NCI-H2227 (cell line): ENCODE measurements around the gene ARHGAP5.

Source experiments
- DNase-seq: peaks from one replicate; lab custom pipeline; 2025; ENCODE audit not compliant: unreplicated experiment; lab: John Stamatoyannopoulos, UW

The ARHGAP5 gene

GRCh38 chr14:32183151-32184058, 106.3 kb downstream of the ARHGAP5 start:
- no peak for DNase-seq

GRCh38 chr14:32185097-32185496, 108.0 kb downstream of the ARHGAP5 start:
- no peak for DNase-seq

- DNase-seq, result no peak
These were observed 109.1 kb downstream of the ARHGAP5 start for GRCh38 chr14:32186248-32186647.

GRCh38 chr14:32189811-32190210, 112.7 kb downstream of the ARHGAP5 start:
- DNase-seq, result no peak

GRCh38 chr14:32190673-32191072, 113.6 kb downstream of the ARHGAP5 start:
- no peak for DNase-seq

GRCh38 chr14:32192712-32193373, 115.7 kb downstream of the ARHGAP5 start:
- no peak for DNase-seq

DNA sequence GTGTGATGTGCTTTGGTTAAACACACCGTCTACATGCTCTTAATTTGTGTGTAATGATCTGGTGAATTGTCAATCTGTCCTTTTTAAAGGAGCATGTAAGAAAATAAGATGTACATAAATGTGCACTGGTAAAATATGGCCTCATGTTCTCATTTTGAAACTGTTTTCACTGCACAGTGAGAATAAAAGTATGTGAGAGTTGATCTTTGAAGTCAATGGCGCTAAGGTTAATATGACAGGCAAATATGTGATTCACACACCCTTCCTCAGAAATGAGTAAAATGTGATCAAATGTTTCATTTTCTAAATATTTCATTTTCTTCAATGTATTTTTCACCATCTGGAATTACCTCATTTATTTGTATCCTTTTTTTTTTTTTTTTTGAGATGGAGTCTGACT, 116.4 kb downstream of the ARHGAP5 start:
- DNase-seq, result no peak

DNA sequence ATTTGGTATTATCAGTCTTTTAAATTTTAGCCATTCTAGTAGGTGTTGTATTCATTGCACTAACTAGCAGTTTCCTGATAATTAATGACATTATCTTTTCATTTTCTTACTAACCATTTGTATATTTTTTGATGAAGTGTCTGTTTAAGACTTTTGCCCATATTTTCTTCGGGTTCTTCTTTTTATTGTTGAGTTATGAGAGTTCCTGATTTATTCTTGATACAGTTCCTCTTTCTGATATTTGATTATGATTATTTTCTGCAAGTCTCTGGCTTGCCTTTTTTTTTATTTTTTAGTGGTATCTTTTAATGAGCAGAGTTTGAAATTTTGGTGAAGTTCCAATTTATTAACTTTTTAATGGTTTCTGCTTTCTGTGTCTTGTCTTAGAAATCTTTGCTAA, 118.5 kb downstream of the ARHGAP5 start:
- no peak for DNase-seq

GRCh38 chr14:32197919-32198318, 120.8 kb downstream of the ARHGAP5 start:
- DNase-seq, result no peak

DNA sequence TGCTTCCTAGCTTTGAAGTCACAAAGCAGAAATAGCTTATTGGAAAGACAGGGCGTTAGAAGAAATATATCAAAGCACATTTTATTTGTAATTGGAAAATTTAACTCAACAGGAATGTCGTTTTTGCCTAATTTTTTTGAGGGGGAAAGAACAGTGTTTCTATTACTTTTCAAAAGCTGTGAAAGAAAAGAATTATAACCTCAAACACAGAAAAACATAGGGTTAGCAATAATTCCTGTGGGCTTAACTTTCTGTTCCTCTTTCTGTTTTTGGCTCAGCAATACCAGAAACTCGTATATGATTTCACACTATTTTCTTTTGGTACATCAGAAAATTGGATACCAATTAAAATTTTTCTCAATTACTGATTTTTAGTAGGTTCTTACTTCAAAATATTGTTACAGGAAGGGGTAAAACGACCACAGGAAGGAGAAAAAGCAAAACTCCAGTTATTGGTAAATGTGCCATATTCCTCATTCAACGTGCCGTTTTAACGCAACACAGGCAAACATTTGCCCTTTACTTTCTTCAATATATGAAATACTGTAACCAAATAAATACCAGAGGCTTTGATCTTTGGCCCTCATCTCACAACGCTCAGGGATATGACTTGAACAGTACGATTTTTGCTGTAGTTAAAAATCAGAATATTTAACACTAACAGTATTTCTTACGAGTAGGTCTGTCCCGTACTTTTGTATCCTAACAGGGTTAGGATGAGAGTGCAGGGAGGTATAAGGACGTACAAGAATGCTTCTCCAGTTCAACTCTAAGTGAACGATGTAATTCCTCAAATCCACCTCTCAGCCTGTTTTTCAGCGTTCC, 123.5 kb downstream of the ARHGAP5 start:
- DNase-seq, result no peak

GRCh38 chr14:32201193-32201815, 124.2 kb downstream of the ARHGAP5 start:
- peak; percentile 94 for DNase-seq

- peak; percentile 79 for DNase-seq
These were observed 124.8 kb downstream of the ARHGAP5 start, which contains the start of gene RNU6-7 for GRCh38 chr14:32201816-32202490. Gene RNU6-7, plus strand, starts transcription at chr14:32202045.

- DNase-seq, result no peak
These were observed 125.4 kb downstream of the ARHGAP5 start for GRCh38 chr14:32202491-32202997.

DNA sequence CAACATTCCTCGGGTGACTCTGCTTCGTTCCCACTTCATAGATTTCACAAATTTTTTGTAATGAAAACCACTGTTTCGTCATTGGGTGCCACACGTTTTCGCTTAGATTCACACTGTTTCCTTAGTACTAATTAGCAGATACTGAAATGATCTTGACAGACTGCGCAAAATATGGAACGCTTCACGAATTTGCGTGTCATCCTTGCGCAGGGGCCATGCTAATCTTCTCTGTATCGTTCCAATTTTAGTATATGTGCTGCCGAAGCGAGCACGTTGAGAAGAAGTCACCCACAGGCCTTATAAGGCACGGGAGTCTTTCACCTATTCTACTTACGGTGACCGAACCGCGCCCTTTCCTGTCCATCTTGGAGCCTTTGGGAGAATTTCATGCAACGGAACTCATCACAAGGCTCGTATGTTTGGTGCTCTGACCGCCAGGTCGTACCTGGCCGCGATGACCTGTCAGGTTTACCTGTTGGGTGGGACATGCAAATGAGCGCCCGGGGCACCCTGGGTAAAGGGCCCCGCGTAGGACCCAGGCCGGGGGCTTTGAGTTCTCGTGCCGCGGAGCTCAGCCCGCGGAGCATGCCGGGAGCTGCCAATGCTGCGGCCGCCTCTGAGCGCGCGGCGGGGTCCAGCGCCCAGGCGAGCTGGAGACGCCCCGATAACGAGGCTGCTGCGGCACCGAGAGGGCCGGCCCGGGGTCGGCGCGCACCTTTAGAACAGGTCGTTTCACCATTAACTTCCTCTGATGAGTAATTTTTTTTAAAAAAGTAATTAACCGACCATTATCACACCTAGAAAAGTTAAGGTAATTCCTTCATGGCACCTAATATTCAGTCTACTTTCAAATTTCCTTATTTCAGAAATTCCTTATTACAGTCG, 126.1 kb downstream of the ARHGAP5 start, which contains the start of gene RNU6-8:
TSS of gene RNU6-8 (minus strand) at position 272 of the 885 bp plus-strand sequence.
- DNase-seq, result peak; percentile 95

DNA sequence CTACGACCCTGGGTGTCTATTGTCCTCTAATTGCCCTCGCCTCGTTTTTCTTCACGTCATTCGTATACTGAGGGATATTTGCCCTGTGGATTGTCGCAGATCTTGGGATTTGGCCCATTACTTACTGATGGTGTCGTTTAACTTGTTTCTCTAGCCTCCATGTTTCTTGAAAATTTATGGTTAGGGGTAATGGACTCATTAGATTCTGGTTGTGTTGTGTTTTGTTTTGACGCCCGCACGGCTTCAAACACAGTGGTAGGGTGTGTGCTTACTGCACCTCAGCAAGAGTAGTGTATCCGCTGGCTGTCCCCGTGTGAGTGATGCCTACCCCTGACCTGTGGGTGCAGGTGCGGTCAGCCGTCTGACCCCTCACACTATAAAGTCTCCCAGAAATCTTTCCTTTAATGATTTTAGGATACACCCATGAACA, 126.8 kb downstream of the ARHGAP5 start:
- peak; percentile 60 for DNase-seq

GRCh38 chr14:32205554-32205953, 128.4 kb downstream of the ARHGAP5 start:
- DNase-seq, result no peak

DNA sequence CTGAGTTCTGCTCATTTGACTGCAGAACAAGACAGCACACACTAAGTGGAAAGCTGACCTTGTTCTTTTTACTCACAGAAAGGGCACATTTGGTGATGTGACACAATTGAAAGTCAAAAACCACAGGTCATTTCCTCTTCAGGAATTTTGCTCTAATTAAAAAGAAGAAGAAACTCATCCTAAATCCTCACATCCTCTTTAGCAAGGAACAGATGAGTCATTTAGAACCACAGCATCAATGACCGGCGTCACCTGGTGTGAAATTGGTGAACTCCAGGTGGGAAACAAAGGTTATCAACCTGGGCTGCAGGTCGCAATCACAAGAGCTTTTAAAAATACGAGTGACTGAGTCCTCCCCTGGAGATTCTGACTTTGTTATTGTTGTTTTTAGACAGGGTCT, 128.9 kb downstream of the ARHGAP5 start:
- DNase-seq, result no peak

GRCh38 chr14:32206552-32206951, 129.4 kb downstream of the ARHGAP5 start:
- no peak for DNase-seq

GRCh38 chr14:32208490-32208889, 131.4 kb downstream of the ARHGAP5 start:
- no peak for DNase-seq
